Kidney epithelial cell (primary cell): Measurements from ENCODE around the gene PRM3. TPM values are rescaled to one million over a fixed set of nuclear protein-coding genes. Genes with fewer than 3 reads are reported as not detected.

ENCODE experiments used
- DNase-seq: peaks from one replicate; pipeline ENCODE4 v3.0.0-alpha.2; 2010; ENCODE audit warnings: low read depth
- H3K27me3 ChIP-seq: 2 replicates; pipeline ENCODE4 v1.6.0; 2011; ENCODE audit warnings: low read length; ENCODE audit not compliant: control insufficient read depth, insufficient read depth
- H3K36me3 ChIP-seq: 2 replicates; pipeline ENCODE4 v1.5.1; 2011; ENCODE audit warnings: low read length; ENCODE audit not compliant: control insufficient read depth, insufficient read depth
- H3K4me3 ChIP-seq: 2 replicates; pipeline ENCODE4 v1.5.1; 2011; ENCODE audit warnings: low read depth, mild to moderate bottlenecking, control low read depth, low read length
- total RNA-seq: library from RNA; depleted of rRNA; stranded (reverse); fragments of >200 nt; gene quantifications from 2 replicates; pipeline ENCODE4 v1.2.3, GENCODE V29; 2015
- TF ChIP-seq, protein P1 (sequence below): IDR thresholded peaks from 2 replicates; pipeline ENCODE4 v1.5.1; 2011; ENCODE audit warnings: mild to moderate bottlenecking, moderate library complexity, low read length, control low read depth, inconsistent platforms; ENCODE audit not compliant: insufficient read depth, poor library complexity, severe bottlenecking

PRM3 gene, protein sequence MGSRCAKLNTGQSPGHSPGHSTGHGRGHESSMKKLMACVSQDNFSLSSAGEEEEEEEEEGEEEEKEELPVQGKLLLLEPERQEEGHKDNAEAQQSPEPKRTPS
- not detected in 2 replicates for total RNA-seq

- no peak for DNase-seq
- Histone ChIP-seq H3K4me3 (no peak within 1 kb of the TSS), H3K27me3 (peaks cover 2% of the 10 kb centered on the region), H3K36me3 (no peaks in the 10 kb centered on the region)
- TF ChIP-seq, protein P1, sequence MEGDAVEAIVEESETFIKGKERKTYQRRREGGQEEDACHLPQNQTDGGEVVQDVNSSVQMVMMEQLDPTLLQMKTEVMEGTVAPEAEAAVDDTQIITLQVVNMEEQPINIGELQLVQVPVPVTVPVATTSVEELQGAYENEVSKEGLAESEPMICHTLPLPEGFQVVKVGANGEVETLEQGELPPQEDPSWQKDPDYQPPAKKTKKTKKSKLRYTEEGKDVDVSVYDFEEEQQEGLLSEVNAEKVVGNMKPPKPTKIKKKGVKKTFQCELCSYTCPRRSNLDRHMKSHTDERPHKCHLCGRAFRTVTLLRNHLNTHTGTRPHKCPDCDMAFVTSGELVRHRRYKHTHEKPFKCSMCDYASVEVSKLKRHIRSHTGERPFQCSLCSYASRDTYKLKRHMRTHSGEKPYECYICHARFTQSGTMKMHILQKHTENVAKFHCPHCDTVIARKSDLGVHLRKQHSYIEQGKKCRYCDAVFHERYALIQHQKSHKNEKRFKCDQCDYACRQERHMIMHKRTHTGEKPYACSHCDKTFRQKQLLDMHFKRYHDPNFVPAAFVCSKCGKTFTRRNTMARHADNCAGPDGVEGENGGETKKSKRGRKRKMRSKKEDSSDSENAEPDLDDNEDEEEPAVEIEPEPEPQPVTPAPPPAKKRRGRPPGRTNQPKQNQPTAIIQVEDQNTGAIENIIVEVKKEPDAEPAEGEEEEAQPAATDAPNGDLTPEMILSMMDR = no peak
These were observed at the start of gene PRM3 for GRCh38 chr16:11272921-11273720. TSS of gene PRM3 (minus strand) at chr16:11273629. CDS start at chr16:11273595, 34 bp downstream.

GRCh38 chr16:11322823-11323222, 49.4 kb upstream of the PRM3 start:
- H3K27me3 ChIP-seq = no peaks in the 10 kb centered on the region
- no peaks in the 10 kb centered on the region for H3K36me3 ChIP-seq
- no peak overlapping the region for H3K4me3 ChIP-seq
- no peak for DNase-seq
- TF ChIP-seq, protein P1 = no peak

DNA sequence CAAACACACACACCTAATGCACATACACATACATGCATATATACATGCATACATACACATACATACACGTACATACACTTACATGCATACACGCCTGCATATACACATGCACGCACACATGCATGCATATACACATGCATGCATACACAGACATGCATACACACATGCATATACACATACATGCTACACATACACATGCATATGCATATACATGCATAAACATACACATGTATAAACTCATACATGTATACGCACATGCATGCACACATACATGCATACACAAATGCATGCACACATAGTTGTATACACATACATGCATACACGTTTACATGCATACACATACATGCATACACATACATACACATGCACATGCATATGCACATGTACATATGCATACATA, 48.2 kb upstream of the PRM3 start:
- no peak for DNase-seq
- no peak overlapping the region for H3K4me3 ChIP-seq
- TF ChIP-seq, protein P1 = no peak
- H3K27me3 ChIP-seq = no peaks in the 10 kb centered on the region
- H3K36me3 ChIP-seq = no peaks in the 10 kb centered on the region

GRCh38 chr16:11320170-11320569, 46.7 kb upstream of the PRM3 start:
- Histone ChIP-seq H3K36me3 (no peaks in the 10 kb centered on the region), H3K27me3 (no peaks in the 10 kb centered on the region), H3K4me3 (no peak overlapping the region)
- DNase-seq = no peak
- TF ChIP-seq, protein P1 = no peak

DNA sequence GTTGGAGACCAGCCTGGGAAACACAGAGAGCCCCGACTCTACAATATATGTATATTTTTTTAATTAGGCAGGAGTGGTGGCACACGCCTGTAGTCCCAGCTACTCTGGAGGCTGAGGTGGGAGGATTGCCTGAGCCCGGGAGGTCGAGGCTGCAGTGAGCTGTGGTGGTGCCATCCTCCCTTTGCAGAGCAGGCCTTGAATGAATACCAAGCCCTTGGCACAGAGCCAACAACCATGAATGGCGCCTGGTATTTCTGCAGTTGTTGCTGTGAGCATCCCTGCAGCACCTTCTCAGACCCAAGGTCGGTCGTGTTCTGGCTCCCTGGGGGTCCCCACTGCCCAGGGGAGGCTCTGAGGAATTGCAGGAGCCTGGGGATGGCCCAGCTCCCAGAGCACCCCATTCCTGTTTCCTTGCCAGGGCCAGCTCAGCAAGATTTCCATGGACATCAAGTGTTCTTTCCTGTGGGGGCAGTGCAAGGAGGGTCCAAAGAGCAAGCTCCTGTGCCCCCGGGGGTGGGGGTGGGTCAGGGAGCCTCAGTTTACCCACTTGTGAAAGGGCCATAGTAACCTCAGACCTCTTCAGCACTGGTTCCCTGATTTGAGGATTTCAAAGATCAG, 46.2 kb upstream of the PRM3 start:
- no peak overlapping the region for H3K4me3 ChIP-seq
- no peaks in the 10 kb centered on the region for H3K36me3 ChIP-seq
- TF ChIP-seq, protein P1 = no peak
- H3K27me3 ChIP-seq = no peaks in the 10 kb centered on the region
- DNase-seq = no peak

- no peak for DNase-seq
- H3K27me3 ChIP-seq = no peaks in the 10 kb centered on the region
- H3K4me3 ChIP-seq = no peak overlapping the region
- no peaks in the 10 kb centered on the region for H3K36me3 ChIP-seq
- TF ChIP-seq, protein P1 = no peak
These were observed 45.4 kb upstream of the PRM3 start for GRCh38 chr16:11318817-11319216.
